NCI-H2171 treated with DMSO at 0.1 percent for 48 hours (cell line): ENCODE measurements around the gene LHFPL2.
"Not testable (repeated sequence)": the region's sequence is repeated elsewhere in the genome, so short reads cannot be mapped to it uniquely, and the experiment has no call there.

Experiments
- DNase-seq: peaks from one replicate; lab custom pipeline; 2025; lab: John Stamatoyannopoulos, UW

Gene LHFPL2

GRCh38 chr5:78648359-78649210 is at the start of gene LHFPL2:
Gene LHFPL2, minus strand, starts transcription at chr5:78648772. Its CDS starts 138,559 bp downstream, at chr5:78510213.
- DNase-seq = peak; percentile 40

- no peak for DNase-seq
These were observed 48.1 kb upstream of the LHFPL2 start for GRCh38 chr5:78696637-78697036.

GRCh38 chr5:78696052-78696451 is 47.5 kb upstream of the LHFPL2 start:
- DNase-seq = not testable (repeated sequence)

DNA sequence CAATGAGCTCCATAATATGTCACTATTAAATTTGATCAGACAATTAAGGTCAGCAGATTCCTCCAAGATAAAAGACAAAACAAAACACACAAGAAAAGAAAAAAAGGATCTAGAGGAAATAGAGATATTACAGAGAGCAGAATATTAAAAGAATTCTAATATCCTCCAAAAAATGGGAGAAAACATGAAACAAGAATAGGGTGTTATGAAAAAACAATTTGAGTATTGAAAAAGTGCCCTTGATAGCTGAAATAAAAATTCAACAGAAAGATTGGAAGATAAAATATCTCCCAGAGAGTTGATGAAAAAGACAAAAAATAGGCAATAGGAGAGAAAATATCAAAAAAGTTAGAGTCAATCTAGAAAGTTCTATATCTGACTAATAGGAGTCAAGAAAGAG is 44.8 kb upstream of the LHFPL2 start:
- DNase-seq = no peak

DNA sequence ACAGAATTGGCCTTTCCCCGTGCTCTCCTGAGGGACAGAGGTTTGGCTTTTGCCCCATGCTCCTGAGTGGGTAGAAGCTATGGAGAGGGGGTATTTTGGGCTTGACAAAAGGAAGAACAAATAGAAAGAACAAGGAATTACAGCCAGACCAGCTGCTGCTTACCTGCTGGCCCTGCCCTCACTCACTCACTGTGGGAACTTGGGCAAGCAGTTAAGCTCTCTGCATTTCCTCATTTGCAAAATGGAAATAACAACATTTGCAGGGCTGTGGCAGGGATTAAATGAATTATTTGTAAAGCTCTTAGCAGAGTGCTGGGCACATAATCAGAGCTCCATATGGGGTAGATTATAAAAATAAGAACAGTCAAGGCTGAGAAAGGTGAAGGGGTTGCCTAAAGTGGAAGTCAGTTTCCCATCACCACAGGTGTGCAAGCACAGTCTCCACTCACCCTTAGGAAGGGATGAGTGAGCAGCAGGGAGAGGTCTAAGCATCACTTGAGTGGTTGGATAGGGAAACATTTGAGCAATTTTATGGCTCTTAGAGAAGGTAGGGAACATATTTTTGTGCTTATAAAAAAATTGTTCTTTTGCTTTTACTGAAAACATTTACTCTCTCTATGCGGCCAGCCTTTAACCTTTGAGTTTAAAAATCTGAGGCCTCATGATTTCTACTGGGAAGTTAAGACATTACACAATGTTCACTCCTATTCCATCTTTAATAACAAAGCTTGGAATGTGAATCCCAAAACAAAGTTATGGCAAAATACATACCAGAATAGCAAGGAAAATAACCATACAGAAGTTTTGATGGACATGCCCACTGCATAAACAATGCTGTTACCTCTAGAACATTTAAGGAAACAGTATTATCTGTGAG is 42.8 kb upstream of the LHFPL2 start:
- no peak for DNase-seq

DNA sequence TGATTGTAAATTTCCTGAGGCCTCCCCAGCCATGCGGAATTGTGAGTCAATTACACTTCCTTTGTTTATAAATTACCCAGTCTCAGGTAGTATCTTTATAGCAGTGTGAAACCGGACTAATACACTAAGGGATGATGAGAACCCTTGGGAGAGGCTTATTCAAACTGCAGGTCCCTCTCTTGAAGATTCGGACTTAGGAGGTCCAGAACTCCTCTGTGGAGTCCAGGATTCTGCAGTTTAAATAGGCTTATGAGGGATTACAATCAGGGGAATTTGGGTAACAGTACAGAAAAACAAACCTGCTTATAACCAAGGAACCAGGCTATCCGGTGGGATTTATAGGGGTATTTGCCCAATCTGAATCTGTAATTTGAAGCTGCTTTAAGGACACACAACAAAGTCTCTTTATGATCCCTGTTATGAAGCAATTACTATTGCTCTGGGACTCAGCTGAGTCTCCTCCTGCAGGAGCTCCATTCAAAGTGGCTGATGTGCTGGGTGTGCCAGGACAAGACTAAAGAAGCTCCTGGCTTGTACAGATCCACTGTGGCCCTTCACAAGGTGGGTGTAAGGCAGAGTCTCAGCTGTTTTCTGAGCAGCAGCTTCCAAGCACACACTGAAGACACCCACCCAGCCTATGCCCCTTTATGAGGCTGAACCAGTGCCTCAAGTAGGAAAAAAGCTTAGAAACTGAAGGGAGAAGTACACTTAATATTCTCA is 41.8 kb upstream of the LHFPL2 start:
- no peak for DNase-seq

DNA sequence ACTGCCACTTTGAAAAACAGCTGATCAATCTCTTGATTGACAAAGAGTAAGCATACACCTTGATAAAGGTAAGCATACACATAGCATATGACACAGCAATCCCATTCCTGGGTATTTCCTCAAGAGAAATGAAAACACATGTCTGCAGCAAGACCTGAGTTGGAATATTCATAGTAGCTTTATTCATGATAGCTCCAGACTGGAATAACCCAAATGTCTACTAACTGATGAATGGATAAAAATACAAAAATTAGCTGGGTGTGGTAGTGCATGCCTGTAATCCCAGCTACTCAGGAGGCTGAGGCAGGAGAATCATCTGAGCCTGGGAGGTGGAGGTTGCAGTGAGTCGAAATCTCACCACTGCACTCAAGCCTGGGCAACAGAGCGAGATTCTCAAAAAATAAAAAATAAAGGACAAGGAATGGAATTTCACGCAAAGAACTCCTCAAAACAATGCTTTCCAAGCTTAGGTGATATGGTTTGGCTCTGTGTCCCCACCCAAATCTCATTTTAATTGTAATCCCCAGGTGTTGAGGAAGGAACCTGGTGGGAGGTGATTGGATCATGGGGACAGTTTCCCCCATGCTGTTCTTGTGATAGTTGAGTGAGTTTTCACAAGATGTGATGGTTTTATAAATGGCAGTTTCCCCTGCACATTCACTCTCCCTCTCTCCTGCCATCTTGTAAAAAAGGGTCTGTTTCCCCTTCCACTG is 41.1 kb upstream of the LHFPL2 start:
- DNase-seq = no peak

DNA sequence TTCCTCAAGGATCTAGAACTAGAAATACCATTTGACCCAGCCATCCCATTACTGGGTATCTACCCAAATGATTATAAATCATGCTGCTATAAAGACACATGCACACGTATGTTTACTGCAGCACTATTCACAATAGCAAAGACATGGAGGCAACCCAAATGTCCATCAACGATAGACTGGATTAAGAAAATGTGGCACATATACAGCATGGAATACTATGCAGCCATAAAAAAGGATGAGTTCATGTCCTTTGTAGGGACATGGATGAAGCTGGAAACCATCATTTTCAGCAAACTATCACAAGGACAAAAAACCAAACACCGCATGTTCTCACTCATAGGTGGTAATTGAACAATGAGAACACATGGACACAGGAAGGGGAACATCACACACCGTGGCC is 38.9 kb upstream of the LHFPL2 start:
- DNase-seq = not testable (repeated sequence)

GRCh38 chr5:78683905-78684304 is 35.3 kb upstream of the LHFPL2 start:
- not testable (repeated sequence) for DNase-seq

DNA sequence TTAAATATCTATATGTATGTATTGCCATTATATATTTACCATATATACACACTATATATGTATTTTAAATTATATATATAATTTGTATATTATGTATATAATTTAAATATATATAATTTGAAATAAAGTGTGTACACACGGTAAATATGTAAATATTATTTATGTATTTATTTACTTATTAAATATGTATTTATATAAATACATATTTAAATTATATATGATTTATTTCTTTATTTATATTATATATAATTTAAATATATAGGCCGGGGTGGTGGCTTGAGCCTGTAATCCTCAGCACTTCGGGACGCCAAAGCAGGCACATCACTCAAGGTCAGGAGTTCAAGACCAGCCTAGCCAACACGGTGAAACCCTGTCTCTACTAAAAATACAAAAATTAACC is 31.3 kb upstream of the LHFPL2 start:
- no peak for DNase-seq

DNA sequence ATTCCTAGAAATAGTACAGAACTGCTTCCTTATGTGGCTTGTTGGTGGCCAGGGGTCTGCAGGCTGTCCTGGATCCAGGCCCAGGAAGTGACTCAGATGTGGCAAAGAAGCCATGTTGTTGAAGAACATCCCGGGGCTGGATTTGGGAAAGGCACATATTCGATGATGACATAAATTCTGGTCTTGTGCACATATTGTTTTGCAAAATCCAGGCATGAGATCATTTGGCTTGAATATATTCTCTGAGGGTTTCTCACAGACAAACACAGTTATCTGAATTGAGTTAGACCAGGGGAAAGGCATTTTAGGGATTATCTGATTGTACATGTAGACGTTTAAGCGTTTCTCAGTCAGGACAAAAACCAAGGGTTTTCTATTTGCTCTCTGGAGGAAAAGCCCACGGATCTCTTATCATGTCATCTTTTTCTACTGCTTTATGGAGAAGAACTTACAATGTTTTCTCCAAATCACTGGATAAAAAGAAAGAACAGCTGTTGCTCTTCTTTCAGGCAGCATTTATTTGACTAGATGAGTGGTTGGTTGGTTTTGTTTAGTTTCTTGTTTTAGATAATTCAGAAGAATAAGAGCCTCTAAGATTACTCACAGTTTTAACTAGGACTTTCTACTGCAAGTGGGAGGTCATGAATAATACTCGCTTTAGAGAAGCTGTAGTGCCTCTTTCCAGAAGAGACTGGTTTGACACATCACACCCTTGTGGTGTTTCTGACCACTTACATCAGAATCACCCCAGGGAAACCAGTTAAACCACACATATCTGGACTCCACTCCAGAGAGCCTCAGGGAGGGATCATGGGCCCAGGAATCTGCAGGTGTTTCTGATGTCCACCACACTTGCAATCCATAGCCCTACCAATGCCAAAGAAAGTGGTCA is 29.5 kb upstream of the LHFPL2 start:
- DNase-seq = no peak

GRCh38 chr5:78675956-78676730 is 27.6 kb upstream of the LHFPL2 start:
- DNase-seq = no peak

DNA sequence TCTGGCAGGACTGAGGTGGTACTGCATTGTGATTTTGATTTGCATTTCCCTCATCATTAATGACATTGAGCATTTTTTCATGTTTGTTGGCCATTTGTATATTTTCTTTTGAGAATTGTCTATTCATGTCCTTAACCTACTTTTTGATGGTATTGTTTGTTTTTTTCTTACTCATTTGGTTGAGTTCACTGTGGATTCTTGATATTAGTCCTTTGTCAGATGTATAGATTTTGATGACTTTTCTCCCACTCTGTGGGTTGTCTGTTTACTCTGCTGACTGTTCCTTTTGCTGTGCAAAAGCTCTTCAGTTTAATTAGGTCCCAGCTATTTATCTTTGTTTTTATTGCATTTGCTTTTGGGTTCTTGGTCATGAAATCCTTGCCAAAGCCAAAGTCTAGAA is 25.3 kb upstream of the LHFPL2 start:
- not testable (repeated sequence) for DNase-seq

DNA sequence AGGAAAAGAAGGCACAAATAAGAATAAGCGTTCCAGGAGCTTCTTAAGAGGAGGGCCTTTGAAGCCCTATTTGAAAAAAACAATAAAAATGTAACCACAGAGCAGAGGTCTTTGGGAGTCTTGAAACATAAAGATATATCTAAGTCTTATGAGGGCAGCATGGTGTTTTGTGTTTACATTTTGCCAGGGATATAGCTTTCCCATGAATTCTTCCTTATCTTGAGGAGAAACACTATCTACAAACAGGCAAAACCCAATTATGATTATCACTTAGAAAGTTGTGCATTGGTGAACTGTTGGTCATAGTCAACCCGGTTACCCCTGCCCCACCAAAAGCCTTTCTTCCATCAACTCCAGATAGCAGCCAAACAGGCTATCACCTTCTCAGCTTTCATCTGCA is 23.6 kb upstream of the LHFPL2 start:
- DNase-seq = no peak

DNA sequence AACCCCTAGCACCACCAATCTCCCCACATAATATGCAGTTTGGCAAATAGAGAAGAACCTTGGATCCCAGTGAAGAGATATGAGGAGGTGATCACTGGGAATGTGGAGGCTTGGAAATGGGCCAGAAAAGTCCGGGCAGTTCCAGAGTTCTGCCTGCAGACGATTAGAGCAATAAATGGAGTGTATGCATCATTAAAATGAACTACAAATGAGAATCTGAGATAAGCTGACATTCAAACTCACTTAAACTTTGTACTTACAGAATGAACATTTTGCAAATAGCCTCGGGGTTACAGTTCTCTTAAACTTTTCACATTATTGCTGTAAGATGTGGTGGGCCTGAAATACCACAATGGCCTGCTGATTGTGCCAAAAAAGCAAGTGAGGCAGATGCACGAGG is 23.0 kb upstream of the LHFPL2 start:
- DNase-seq = no peak

- DNase-seq = no peak
These were observed 22.2 kb upstream of the LHFPL2 start for GRCh38 chr5:78670701-78671269.

- DNase-seq = no peak
These were observed 20.8 kb upstream of the LHFPL2 start for GRCh38 chr5:78669331-78669730.

GRCh38 chr5:78667461-78668103 is 19.0 kb upstream of the LHFPL2 start:
- no peak for DNase-seq

GRCh38 chr5:78666975-78667374 is 18.4 kb upstream of the LHFPL2 start:
- DNase-seq = not testable (repeated sequence)
